Parathyroid adenoma (tissue), 2 donors: Measurements from ENCODE around the gene MTHFD2.

ENCODE experiments used
- H2AFZ ChIP-seq: fragments of 300-600 bp; sonication (generic); one replicate; pipeline ENCODE4 v1.7.0; 2017; ENCODE audit warnings: antibody characterized with exemption, mild to moderate bottlenecking
- H3K27ac ChIP-seq: fragments of 300-600 bp; sonication (generic); one replicate; pipeline ENCODE4 v1.7.0; 2017
- H3K27me3 ChIP-seq: fragments of 300-600 bp; sonication (generic); one replicate; pipeline ENCODE4 v1.7.0; 2017; ENCODE audit warnings: low read length; ENCODE audit not compliant: control insufficient read depth, insufficient read depth
- H3K36me3 ChIP-seq: fragments of 300-600 bp; sonication (generic); one replicate; pipeline ENCODE4 v1.7.0; 2017; ENCODE audit warnings: low read length; ENCODE audit not compliant: control insufficient read depth, insufficient read depth
- H3K4me1 ChIP-seq: fragments of 300-600 bp; sonication (generic); one replicate; pipeline ENCODE4 v1.7.0; 2017; ENCODE audit warnings: control low read depth
- H3K4me2 ChIP-seq: fragments of 300-600 bp; sonication (generic); one replicate; pipeline ENCODE4 v1.7.0; 2017; ENCODE audit warnings: low read length
- H3K4me3 ChIP-seq: fragments of 300-600 bp; sonication (generic); one replicate; pipeline ENCODE4 v1.7.0; 2017; ENCODE audit warnings: low read depth, low read length
- H3K79me2 ChIP-seq: fragments of 300-600 bp; sonication (generic); one replicate; pipeline ENCODE4 v1.7.0; 2017; ENCODE audit warnings: control low read depth
- H3K9ac ChIP-seq: fragments of 300-600 bp; sonication (generic); one replicate; pipeline ENCODE4 v1.7.0; 2017; ENCODE audit warnings: mild to moderate bottlenecking
- H3K9me3 ChIP-seq: fragments of 300-600 bp; sonication (generic); one replicate; pipeline ENCODE4 v1.7.0; 2017; ENCODE audit warnings: low read length; ENCODE audit not compliant: control insufficient read depth
- CTCF ChIP-seq: fragments of 300-600 bp; sonication (generic); IDR thresholded peaks from one replicate; pipeline ENCODE4 v1.7.0; 2017; ENCODE audit warnings: antibody characterized with exemption, mild to moderate bottlenecking
- donor health status: primary hyperparathyroidism.

MTHFD2 gene

GRCh38 chr2:74238879-74239278, 40.5 kb downstream of the MTHFD2 start:
- TF ChIP-seq CTCF, result no peak
- H3K79me2 ChIP-seq, result no peaks in the 10 kb centered on the region
- H3K4me3 ChIP-seq, result no peak overlapping the region
- no peaks in the 10 kb centered on the region for H3K36me3 ChIP-seq
- no peaks in the 10 kb centered on the region for H3K4me1 ChIP-seq
- no peak overlapping the region for H3K9ac ChIP-seq
- H2AFZ ChIP-seq, result no peak overlapping the region
- H3K27ac ChIP-seq, result no peak overlapping the region
- H3K4me2 ChIP-seq, result no peak overlapping the region
- H3K27me3 ChIP-seq, result no peaks in the 10 kb centered on the region
- no peaks in the 10 kb centered on the region for H3K9me3 ChIP-seq

DNA sequence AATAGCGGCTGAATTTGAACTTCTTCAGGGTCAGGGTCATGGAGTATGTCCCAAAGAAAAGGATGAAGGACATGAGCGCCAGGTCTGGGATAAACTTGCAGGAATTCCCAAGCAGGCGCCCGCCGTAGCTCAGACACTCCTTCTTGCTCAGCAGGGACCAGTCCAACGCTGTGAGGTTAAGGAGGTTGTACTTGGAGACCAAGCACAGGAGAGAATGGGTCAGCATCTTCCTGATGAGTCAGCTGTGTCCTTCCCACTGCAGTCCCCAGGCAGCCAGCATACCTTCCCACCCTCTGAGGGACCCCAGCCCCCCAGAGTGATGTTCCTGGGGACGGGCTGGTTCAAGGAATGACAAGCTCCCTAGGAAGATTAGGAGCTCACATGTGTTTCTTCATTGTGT, 40.9 kb downstream of the MTHFD2 start:
- Histone ChIP-seq H3K9me3 (no peaks in the 10 kb centered on the region), H3K27ac (no peak overlapping the region), H3K4me2 (no peak overlapping the region), H3K4me3 (no peak overlapping the region), H3K4me1 (no peaks in the 10 kb centered on the region), H3K36me3 (no peaks in the 10 kb centered on the region), H2AFZ (no peak overlapping the region), H3K27me3 (no peaks in the 10 kb centered on the region), H3K79me2 (no peaks in the 10 kb centered on the region), H3K9ac (no peak overlapping the region)
- TF ChIP-seq CTCF, result no peak

DNA sequence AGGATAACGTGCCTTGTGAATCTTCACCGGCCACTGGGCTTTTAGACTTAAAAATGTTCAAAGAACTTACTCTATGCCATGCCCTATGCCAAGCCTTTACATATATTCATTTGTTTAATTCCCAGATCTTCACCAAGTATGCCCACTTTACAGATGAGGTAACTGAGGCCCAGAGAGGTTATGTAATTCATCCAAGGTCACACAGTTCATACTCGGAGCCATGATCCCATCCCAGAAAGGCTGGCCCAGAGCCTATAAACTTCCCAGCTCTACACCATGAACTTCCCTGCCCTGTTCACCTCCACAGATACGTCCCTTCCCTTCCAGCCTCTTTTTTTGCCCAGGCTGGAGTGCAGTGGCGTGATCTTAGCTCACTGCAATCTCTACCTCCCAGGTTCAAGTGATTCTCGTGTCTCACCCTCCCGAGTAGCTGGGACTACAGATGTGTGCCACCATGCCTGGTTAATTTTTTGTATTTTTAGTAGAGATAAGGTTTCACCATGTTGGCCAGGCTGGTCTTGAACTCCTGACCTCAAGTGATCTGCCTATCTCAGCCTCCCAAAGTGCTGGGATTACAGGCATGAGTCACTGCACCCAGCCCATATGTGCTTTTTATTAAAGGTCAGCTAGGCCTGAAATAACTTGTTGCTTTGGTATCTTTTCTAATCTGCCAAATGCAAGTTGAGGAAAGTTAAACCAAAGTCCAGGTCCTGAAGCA, 44.1 kb downstream of the MTHFD2 start:
- Histone ChIP-seq H3K27me3 (no peaks in the 10 kb centered on the region), H2AFZ (no peak overlapping the region), H3K4me2 (no peak overlapping the region), H3K9me3 (no peaks in the 10 kb centered on the region), H3K79me2 (no peaks in the 10 kb centered on the region), H3K4me3 (no peak overlapping the region), H3K4me1 (no peaks in the 10 kb centered on the region), H3K36me3 (no peaks in the 10 kb centered on the region), H3K9ac (no peak overlapping the region), H3K27ac (no peak overlapping the region)
- TF ChIP-seq CTCF, result no peak

GRCh38 chr2:74244286-74244685, 45.9 kb downstream of the MTHFD2 start:
- no peak for TF ChIP-seq CTCF
- Histone ChIP-seq H3K79me2 (no peaks in the 10 kb centered on the region), H2AFZ (no peak overlapping the region), H3K27ac (no peak overlapping the region), H3K4me2 (no peak overlapping the region), H3K9ac (no peak overlapping the region), H3K9me3 (no peaks in the 10 kb centered on the region), H3K4me1 (no peaks in the 10 kb centered on the region), H3K27me3 (no peaks in the 10 kb centered on the region), H3K4me3 (no peak overlapping the region), H3K36me3 (no peaks in the 10 kb centered on the region)
